NCI-H146 treated with DMSO at 0.1 percent for 48 hours (cell line): ENCODE measurements around the gene TSPEAR.
A peak's percentile ranks its signal among the peaks of the same experiment; 100 is the strongest.
"Not testable (repeated sequence)": the region's sequence is repeated elsewhere in the genome, so short reads cannot be mapped to it uniquely, and the experiment has no call there.

Experiments
- DNase-seq: peaks from one replicate; lab custom pipeline; 2025; ENCODE audit not compliant: unreplicated experiment; lab: John Stamatoyannopoulos, UW

TSPEAR gene

DNA sequence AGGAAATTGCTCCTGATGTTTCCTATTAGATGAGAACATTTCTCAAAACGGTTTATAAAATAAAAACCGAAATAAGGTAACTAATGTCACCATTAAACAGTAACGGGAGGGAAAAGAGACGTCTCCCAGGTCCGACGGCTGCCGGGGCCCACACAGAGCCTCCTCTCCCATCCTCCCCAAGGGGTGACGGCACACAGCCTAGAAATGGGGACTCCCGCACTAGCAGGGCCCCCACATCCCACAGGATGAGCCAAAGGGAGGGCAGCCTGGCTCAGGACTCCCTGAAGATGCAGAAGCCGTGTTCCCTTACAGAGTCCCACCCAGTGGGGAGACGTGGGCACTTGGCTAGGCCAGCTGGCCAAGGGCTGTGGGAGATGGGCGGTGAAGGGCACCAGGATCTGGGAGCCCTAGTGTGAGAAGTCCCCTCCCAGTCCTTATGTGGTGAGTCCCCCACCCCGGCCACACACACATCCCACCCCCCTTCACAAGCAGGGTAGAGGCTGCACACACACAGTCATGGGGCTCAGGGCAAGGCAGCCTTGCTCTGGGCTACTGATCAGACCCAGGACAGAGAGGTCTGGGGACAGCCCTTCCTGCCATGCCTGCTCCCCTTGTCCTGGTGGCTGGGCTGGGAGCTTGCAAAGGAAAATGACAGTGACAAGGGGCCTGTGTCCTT, 156.0 kb downstream of the TSPEAR start:
- DNase-seq: no peak

DNA sequence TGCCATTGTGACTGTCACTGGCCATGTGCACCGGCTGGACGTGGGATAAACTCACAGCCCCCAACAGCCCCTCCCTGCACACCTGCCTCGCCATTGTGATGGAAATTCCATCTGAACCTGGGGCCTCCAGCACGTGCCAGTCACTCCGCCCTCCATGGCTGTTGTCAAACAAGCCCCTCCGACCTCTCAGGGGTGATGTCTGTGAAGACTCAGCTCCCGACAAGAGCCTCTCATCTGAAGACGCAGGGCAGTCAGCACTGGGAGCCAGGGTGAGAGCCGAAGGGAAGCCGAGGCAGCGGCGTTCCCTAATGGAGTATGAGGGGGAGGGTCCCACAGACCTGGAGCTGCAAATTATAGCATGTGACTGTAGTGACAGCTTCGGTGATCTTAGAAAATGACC, 158.7 kb downstream of the TSPEAR start:
- peak; percentile 13 for DNase-seq

DNA sequence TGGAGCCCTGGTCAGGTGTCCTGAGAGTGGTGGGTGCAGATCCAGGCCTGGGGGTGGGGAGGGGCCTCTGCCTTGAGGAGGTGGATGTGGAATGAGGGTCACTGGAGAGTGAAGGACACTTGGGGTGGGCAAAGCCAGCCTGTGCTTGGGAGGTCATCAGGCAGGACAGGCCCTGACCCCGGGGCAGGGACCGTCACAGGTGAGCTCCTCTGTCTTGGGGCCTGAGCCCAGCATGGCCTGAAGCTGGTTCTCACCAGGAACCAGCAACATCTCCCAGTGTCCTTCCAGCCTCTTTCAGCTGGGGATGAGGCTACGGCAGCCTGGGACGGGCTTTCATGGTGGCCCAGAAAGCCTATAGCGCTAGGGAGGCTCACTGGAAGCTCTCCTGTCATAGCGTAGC, 159.2 kb downstream of the TSPEAR start:
- no peak for DNase-seq

DNA sequence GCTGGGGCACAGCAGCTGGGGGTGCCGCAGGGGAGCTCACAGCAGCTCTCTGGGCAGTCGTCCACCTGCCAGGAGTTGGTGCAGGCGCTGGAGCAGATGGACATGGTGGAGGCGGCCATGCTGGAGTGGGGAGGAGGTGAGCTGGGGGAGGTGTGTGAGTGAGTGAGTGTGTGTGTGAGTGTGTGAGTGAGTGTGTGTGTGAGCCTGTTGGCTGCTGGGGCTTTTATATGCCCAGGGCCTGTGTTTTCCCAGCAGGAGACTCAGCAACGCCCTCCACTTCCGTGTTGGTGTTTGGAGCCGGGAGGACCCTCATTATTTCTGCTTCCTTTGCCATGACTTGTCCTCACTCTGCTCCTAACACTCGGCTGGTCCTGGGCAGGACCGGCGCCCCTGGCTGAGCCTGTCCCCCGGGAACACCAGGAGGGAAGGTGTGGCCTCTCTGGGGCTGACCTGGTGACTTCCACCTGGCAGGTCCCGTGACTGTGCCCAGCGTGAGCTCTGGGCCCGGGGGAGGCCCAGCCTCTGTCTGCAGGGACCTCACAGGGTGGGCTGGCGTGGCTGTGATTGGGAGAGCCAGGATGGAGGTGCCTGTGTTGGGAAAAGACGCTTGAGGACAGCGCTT, 159.9 kb downstream of the TSPEAR start, which contains the start of gene KRTAP10-2:
KRTAP10-2 (minus strand) TSS at position 166 of the 622 bp plus-strand sequence; CDS start at position 119, 47 bp downstream.
- peak; percentile 36 for DNase-seq

DNA sequence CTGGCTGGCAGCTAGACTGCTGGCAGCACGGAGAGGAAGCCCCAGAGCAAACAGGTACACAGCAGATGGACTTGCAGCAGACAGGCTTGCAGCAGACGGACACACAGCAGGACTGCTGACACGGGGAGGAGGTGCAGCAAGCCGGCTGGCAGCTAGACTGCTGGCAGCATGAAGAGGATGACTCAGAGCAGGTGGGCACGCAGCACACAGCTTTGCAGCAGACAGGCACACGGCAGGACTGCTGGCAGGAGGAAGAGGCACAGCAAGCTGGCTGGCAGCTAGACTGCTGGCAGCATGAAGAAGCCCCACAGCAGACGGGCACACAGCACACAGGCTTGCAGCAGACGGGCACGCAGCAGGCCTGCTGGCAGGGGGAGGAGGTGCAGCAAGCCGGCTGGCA, 160.6 kb downstream of the TSPEAR start:
- no peak for DNase-seq

DNA sequence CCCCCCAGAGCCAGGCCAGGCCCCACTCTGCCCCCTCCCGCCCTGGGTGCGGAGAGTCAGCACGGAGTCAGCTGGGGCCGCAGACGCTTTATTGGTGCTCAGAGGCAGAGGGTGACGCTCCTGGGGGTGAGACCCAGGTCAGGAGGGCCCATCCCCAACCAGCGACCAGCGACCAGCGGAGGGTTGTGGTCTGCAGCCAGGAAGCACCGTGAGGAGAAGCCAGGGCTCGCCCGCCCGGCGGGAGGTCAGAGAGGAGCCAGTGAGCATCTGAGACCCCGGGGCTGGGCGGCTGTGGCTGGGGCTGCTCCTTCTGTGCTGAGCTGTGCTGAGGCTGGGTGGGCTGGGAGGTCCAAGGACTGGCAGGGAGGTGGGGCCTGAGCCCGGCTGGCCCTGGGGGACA, 161.1 kb downstream of the TSPEAR start:
- not testable (repeated sequence) for DNase-seq

DNA sequence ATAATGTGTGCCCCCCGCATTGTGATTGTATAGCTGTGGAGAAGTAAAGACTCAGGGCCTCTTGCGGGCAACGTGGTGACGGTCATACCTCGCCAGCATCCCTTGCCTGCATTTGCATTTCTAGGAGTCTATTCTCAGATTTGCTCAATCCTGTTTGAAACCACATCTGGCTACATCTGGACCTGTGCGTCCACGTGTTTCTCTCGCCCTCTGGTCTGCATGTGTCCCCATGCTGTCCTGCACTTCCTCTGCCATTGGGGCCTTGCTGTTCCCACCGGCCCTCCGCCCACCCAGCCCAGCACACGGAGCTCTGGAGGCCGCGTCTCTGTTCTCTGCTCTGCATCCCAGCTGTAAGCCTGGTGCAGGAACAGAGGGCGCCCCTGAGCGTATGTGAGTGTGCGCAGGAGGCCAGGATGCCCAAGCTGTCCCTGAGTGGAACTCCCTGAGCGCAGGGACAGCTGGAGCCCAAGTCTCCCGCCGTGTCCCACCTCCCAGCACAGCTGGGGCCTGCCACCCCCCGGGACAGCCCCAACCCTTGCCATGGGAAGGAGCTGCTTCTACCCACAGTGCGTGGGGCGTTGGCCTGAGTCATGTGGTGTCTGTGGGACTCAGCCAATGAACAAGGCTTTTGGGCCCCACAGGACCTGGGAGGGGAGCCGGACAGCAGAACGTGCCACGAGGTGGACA, 161.7 kb downstream of the TSPEAR start:
- no peak for DNase-seq

DNA sequence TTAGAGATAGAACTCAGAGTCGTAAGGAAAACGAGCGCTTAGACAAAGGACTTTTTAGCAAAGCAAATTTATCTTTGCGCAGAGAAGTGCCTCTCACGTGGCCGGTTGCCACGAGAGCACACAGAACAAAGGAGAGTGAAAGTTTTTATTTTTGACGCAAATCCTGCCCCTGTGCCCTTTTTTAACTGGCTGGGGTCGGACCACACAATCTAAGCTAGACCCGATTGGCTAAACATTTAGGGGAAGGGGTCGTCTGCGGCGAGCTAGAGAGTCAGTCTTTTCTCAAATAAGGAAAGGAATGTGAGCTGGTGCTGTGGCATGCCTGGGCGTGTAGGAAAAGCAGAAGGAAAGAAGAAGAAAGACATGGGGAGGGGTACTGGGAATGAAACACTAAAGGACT, 162.4 kb downstream of the TSPEAR start:
- no peak for DNase-seq

DNA sequence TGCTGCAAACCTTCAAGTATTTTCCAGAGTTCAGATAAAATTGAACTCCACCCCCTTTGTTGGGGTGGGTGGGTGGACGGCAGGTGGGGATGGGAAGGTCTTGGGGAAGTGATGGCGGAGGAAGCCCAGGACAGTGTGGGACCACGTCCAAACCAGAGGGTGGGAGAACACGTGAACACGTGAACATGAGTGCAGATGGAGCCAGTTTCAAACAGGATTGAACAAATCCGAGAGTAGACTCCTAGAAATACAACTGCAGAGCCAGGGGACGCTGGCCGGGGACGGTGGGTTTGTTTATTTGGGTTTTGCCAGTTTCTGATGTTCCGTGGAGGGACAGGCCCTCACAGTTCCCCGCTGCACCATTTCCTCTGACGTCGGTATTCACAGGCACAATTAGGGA, 163.0 kb downstream of the TSPEAR start:
- no peak for DNase-seq

DNA sequence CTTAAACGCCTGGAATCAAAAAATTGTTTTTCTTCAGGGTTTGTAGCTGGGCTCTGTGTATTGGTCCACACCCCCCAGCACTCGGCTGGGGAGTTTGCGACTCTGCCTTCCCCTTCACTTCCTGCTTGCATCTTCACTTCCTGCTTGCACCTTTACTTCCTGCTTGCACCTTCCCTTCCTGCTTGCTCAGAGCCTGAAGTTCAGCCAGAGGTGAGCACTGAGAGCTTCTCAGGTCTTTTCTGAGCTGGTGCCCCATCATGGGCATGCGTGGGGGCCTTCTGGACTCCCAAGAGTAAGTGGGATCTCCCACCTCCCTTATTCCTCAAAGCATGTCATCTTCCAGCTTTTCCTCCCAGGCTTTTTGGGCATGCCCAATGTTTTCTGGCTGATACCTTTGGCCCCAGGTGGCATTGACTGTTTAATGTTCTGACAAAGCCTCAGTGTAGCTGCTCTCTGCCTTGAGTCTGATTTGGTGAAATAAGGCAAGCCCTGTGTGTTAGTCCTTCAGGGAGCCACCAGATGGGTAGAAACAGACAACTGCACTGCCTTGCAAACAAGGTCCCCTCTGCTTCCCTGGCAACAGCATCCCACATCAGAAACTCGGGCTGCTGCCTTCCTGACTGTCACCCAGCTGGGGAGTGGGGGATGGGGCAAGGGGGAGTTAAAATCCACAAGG, 163.6 kb downstream of the TSPEAR start:
- no peak for DNase-seq

DNA sequence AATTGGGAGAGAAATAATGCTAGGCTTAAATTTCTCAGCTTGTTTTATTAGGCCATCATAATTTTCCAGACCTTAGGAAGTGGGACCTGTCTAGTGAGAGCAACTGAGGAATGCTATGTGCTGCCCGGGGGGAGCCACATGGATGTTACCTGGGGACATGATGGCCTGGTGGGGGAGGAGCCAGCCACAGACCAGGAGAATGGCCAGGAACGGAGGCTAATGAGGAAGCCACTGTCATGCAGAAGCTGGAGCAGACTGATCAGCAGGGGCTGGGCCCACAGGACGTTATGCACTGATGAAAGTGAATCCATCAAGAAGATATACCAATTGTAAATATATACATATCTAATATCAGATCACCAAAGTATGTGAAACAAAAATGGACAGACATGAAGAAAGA, 166.8 kb downstream of the TSPEAR start:
- DNase-seq: no peak

DNA sequence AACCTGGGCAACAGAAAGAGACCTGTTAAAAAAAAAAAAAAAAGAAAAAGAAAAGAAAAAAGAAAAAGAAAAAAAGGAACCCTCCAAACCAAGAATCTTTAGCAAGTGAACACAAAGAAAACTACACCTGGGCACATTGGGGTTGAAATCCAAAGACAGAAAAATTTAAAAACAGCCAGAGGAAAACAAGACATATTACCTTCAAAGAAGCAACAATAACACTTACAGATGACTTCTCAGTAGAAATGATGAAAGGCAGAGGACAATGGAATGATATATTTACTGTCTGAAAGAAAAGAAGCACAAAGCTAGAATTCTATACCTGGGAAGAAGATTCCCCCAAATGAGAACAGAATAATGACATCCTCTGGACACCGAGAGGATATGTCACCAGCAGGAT, 168.7 kb downstream of the TSPEAR start:
- DNase-seq: no peak

DNA sequence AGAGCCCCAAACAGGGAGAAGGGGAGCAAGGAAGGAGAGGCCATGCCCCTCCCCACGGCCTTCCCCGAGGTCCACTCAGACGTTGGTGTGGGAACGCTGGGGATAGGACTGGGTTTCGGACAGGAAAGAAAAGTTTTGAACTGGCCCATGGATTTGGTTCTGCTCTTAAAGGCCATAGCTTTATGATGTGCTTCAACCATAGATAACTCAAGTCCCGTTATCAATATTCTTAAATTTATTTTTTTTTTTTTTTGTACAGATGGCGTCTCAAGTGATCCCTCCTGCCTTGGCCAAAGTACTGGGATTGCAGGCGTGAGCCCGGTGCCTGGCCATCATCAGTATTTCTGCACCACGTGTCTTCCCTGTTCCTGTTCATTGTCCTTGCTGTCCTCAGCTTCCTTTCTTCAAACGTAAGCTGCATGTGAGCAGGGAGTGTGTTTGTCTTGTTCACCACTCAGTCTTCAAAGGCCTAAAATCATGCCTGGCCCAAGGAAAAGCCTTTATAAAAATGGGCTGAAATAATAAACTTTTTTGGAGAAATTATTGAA, 170.6 kb downstream of the TSPEAR start:
- DNase-seq: no peak

DNA sequence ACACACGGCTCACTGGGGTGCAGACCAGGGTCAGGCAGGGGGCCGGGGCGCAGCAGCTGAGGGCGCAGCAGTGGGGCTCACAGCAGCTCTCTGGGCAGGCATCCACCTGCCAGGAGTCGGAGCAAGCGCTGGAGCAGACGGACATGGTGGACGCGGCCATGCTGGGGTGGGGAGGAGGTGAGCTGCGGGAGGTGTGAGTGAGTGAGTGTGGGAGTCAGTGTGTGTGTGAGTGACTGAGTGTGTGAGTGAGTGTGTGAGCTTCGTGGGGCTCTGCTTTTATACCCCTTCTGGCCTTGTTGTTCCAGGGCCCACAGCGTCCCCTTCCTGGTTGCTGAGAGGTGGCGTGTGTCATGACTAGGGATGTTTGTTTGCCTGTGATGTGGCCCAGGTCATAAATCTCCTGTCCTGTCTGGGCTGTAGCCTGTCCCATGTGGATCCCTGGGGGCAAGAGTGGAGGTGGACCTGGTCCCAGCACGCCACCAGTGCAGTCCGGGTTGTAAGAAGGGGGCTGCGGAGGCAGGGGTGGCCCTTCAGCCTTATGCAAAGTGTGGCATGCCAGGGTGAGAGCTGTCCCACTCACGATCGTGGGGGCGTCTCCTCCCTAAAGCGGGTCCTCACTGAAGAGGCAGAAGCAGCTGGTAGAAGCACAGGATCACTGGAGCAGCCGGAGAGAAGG, 171.2 kb downstream of the TSPEAR start, which contains the start of gene KRTAP10-1:
KRTAP10-1 (minus strand) TSS at position 205 of the 676 bp plus-strand sequence; CDS start at position 160, 45 bp downstream.
- no peak for DNase-seq

DNA sequence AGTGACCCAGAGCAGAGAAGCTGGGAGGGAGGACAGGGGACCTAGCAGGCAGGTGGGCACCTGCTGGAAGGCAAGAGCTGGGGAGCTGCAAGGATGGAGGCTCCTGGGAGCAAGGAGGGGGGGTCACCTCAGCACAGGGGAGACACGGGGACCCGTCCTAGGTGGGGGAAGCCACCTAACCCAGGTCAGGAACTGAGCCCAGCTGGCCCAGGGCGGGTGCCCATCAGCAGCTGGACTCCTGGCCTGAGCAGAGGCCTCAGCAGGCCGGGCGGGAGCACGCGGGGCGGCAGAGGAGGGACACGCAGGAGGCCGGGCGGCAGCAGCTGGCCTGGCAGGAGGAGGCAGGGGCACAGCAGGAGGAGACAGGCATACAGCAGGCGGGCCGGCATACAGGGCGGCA, 172.3 kb downstream of the TSPEAR start:
- DNase-seq: no peak

DNA sequence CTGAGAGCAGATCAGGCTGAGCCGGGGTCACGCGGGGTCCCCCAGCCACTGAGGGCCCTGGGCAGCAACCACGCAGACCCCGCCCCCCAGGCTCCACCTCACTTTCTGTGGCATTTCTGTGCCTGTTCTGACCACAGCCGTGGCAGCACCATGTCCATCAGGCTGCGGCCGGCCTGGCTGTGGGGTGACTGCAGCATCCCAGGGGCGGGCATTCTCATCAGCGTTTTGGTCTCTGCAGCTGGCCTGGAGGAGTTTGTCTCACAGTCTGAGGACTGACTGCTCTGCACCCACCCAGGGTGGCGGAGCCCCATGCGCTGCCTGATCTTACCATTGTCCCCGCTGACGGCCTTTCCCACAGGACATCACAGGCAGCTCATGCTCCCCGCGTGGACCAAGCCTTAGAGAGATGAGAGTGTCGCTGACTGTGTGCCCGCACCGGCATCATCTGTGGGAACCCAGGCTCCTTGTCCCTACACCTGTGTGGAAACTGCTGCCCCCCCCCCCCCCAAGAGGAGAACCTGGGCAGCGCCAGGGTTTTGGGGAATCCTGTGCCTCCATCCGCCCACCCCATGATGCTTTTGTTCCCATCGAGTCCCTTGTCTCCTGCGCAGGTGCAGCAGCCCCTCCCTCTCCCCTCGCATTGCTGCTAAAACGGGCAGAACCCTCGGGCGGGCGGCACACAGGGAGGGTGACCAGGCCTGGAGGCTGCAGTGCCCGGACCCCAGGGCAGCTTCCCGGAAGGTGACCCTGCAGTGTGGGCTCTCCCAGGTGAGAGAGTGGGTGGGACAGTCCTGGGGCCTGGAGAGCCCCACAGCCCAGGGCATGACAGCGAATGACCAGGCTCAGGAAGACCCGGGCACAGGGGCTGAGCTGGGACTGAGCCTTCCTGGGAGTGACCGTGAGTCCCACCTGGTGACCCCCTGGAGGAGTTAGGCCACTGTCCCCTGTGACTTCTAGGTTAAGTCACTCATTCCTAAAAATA, 173.2 kb downstream of the TSPEAR start:
- DNase-seq: no peak

DNA sequence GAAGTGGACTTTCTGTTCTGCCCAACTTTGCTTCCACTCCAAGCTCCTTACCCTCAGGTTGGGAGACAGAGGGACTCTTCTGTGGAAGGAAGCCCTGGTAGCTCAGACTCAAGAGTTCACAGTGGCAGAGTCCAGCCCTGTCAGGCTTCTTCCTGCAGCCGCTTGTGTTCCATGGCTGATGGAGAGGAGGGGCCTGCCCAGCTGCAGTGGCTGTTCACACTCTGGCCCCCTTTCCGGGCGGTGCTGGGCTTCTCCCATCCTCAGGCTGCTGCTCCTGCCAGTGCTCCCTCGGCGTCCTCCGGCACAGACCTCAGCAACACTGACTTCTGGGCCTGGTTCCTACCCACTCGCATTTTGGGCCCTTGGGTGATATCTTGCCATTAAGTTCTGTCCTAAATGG, 175.4 kb downstream of the TSPEAR start:
- DNase-seq: no peak

DNA sequence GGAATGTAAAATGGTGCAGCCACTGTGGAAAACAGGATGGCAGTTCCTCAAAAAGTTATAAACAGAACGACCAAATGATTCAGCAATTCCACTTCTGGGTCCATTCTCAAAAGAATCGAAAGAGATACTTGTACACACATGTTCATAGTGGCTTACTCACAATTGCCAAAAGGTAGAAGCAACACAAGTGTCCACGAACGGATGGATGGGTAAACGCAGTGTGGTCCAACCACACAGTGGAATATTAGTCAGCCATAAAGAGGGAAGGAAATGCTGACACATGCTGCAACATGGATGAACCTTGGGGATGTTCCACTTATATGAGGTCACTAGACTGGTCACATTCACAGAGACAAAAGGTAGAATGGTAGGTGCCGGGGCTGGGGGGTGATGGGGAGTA, 176.7 kb downstream of the TSPEAR start:
- DNase-seq: no peak

DNA sequence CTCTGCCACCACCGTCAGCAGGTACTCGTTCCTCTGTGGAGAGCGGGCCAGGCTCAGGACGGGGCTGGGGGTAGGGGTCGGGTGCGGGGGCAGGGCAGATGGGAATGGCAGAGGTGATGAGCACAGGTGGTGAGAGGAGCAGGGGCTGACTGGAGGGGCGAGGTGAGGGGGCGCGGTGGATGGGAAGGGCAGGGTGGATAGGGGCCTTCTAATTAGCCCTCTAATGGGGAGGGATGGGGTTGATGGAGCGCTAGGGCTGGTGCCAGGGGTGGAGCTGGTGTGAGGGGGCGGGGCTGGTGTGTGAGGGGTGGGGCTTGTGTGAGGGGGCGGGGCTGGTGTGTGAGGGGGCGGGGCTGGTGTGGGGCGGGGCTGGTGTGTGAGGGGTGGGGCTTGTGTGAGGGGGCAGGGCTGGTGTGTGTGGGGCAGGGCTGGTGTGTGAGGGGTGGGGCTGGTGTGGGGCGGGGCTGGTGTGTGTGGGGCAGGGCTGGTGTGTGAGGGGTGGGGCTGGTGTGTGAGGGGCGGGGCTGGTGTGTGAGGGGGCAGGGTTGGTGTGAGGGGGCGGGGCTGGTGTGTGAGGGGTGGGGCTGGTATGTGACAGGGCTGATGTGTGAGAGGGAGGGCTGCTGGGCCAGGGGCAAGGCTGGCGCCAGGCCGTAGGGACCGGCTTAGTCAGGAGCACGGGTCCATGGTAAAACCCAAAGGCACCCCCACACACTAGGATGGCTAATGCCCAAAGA, 177.3 kb downstream of the TSPEAR start:
- DNase-seq: no peak
